SK-N-SH treated with all-trans-retinoic acid at 6 μM for 48 hours (cell line): ENCODE measurements around the gene MINAR2.

Experiments
- ATAC-seq: fragments of 200-7000 bp; cut with Tn5 transposase; 3 replicates; pipeline ENCODE4 v1.9.1; 2020; ENCODE audit warnings: mild to moderate bottlenecking, moderate library complexity
- BACH2 ChIP-seq: fragments of 250-450 bp; sonication (Bioruptor Pico); IDR thresholded peaks from 2 replicates; pipeline ENCODE4 v1.9.0; 2021; ENCODE audit warnings: mild to moderate bottlenecking, borderline replicate concordance
- CSDC2 ChIP-seq: fragments of 250-450 bp; sonication (Bioruptor Pico); IDR thresholded peaks from 2 replicates; pipeline ENCODE4 v1.5.0; 2020; ENCODE audit warnings: mild to moderate bottlenecking, moderate library complexity
- ESRRG ChIP-seq: fragments of 250-450 bp; sonication (Bioruptor Pico); IDR thresholded peaks from 2 replicates; pipeline ENCODE4 v1.6.1; 2021; ENCODE audit warnings: mild to moderate bottlenecking
- GLIS3 ChIP-seq: fragments of 250-450 bp; sonication (Bioruptor Pico); IDR thresholded peaks from 2 replicates; pipeline ENCODE4 v1.5.0; 2020; ENCODE audit warnings: mild to moderate bottlenecking, moderate library complexity
- OSR1 ChIP-seq: fragments of 250-450 bp; sonication (Bioruptor Pico); IDR thresholded peaks from 2 replicates; pipeline ENCODE4 v1.8.0; 2022; ENCODE audit warnings: moderate library complexity, mild to moderate bottlenecking, inconsistent platforms
- PPARA ChIP-seq: fragments of 250-450 bp; sonication (Bioruptor Pico); IDR thresholded peaks from 2 replicates; pipeline ENCODE4 v1.5.0; 2020; ENCODE audit warnings: mild to moderate bottlenecking, borderline replicate concordance
- RARB ChIP-seq: fragments of 250-450 bp; sonication (Bioruptor Pico); IDR thresholded peaks from 2 replicates; pipeline ENCODE4 v1.8.0; 2021; ENCODE audit warnings: mild to moderate bottlenecking, moderate library complexity
- SNAI2 ChIP-seq: fragments of 250-450 bp; sonication (Bioruptor Pico); IDR thresholded peaks from 2 replicates; pipeline ENCODE4 v1.5.0; 2020; ENCODE audit warnings: mild to moderate bottlenecking, moderate library complexity
- TCF4 ChIP-seq: fragments of 250-450 bp; sonication (Bioruptor Pico); IDR thresholded peaks from 2 replicates; pipeline ENCODE4 v1.8.0; 2021; ENCODE audit warnings: mild to moderate bottlenecking, moderate library complexity, borderline replicate concordance
- TOX ChIP-seq: fragments of 250-450 bp; sonication (Bioruptor Pico); IDR thresholded peaks from 2 replicates; pipeline ENCODE4 v1.8.0; 2021; ENCODE audit warnings: mild to moderate bottlenecking, moderate library complexity, borderline replicate concordance
- ZFP3 ChIP-seq: fragments of 250-450 bp; sonication (Bioruptor Pico); IDR thresholded peaks from 2 replicates; pipeline ENCODE4 v1.5.0; 2020; ENCODE audit warnings: mild to moderate bottlenecking, moderate library complexity
- ZFP30 ChIP-seq: fragments of 450-650 bp; formaldehyde crosslinking; IDR thresholded peaks from 2 replicates; pipeline ENCODE4 v1.5.0; 2022; ENCODE audit warnings: mild to moderate bottlenecking, moderate library complexity
- ZNF70 ChIP-seq: fragments of 450-650 bp; formaldehyde crosslinking; IDR thresholded peaks from 2 replicates; pipeline ENCODE4 v1.5.0; 2020; ENCODE audit warnings: mild to moderate bottlenecking, moderate library complexity
- ZNF8 ChIP-seq: fragments of 450-650 bp; formaldehyde crosslinking; IDR thresholded peaks from 2 replicates; pipeline ENCODE4 v1.5.0; 2020; ENCODE audit warnings: mild to moderate bottlenecking, moderate library complexity
- TF ChIP-seq, protein P1 (sequence below): fragments of 250-450 bp; sonication (Bioruptor Pico); IDR thresholded peaks from 2 replicates; pipeline ENCODE4 v1.8.0; 2020; ENCODE audit warnings: mild to moderate bottlenecking, moderate library complexity, borderline replicate concordance
- TF ChIP-seq, protein P2 (sequence below): fragments of 250-450 bp; sonication (Bioruptor Pico); IDR thresholded peaks from 2 replicates; pipeline ENCODE4 v1.5.0; 2020; ENCODE audit warnings: mild to moderate bottlenecking, moderate library complexity
- TF ChIP-seq, protein P3 (sequence below): fragments of 250-450 bp; sonication (Bioruptor Pico); IDR thresholded peaks from 2 replicates; pipeline ENCODE4 v1.8.0; 2021; ENCODE audit warnings: low read depth, mild to moderate bottlenecking, moderate library complexity, borderline replicate concordance
- TF ChIP-seq, protein P4 (sequence below): fragments of 250-450 bp; sonication (Bioruptor Pico); IDR thresholded peaks from 2 replicates; pipeline ENCODE4 v1.5.1; 2021; ENCODE audit warnings: mild to moderate bottlenecking, moderate library complexity
- TF ChIP-seq, protein P5 (sequence below): fragments of 250-450 bp; sonication (Bioruptor Pico); IDR thresholded peaks from 2 replicates; pipeline ENCODE4 v1.5.1; 2020; ENCODE audit warnings: low read depth, mild to moderate bottlenecking, moderate library complexity

Gene MINAR2

DNA sequence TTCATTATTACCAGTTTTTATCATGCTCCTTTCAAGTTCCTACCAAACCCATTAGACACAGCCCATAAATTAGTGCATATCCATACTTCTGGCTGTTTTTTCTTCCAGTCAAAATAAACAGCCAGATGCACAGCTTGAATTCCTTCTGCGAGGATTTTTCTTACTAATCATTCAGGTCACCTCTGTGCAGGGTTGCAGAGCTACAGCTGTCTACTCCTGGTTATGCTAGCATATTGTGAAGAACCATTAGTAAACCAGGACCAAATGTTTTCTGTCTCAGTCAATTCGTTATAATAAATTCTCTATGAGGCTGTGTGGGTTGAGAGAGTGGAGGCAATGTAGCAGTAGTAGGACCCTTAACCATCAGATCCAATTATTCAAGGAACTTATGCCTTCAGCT is 8.1 kb upstream of the MINAR2 start:
- TF ChIP-seq TOX (CRISPR knock-in tag), result no peak
- TF ChIP-seq TCF4 (CRISPR knock-in tag), result no peak
- TF ChIP-seq ZNF8 (CRISPR knock-in tag), result no peak
- no peak for TF ChIP-seq RARB
- TF ChIP-seq, protein P1, sequence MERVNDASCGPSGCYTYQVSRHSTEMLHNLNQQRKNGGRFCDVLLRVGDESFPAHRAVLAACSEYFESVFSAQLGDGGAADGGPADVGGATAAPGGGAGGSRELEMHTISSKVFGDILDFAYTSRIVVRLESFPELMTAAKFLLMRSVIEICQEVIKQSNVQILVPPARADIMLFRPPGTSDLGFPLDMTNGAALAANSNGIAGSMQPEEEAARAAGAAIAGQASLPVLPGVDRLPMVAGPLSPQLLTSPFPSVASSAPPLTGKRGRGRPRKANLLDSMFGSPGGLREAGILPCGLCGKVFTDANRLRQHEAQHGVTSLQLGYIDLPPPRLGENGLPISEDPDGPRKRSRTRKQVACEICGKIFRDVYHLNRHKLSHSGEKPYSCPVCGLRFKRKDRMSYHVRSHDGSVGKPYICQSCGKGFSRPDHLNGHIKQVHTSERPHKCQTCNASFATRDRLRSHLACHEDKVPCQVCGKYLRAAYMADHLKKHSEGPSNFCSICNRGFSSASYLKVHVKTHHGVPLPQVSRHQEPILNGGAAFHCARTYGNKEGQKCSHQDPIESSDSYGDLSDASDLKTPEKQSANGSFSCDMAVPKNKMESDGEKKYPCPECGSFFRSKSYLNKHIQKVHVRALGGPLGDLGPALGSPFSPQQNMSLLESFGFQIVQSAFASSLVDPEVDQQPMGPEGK (CRISPR knock-in tag), result no peak
- TF ChIP-seq CSDC2 (CRISPR knock-in tag), result no peak
- TF ChIP-seq OSR1 (CRISPR knock-in tag), result no peak
- TF ChIP-seq ZFP3 (CRISPR knock-in tag), result no peak
- no peak for TF ChIP-seq GLIS3 (CRISPR knock-in tag)
- TF ChIP-seq ZNF70 (CRISPR knock-in tag), result no peak
- TF ChIP-seq, protein P2, sequence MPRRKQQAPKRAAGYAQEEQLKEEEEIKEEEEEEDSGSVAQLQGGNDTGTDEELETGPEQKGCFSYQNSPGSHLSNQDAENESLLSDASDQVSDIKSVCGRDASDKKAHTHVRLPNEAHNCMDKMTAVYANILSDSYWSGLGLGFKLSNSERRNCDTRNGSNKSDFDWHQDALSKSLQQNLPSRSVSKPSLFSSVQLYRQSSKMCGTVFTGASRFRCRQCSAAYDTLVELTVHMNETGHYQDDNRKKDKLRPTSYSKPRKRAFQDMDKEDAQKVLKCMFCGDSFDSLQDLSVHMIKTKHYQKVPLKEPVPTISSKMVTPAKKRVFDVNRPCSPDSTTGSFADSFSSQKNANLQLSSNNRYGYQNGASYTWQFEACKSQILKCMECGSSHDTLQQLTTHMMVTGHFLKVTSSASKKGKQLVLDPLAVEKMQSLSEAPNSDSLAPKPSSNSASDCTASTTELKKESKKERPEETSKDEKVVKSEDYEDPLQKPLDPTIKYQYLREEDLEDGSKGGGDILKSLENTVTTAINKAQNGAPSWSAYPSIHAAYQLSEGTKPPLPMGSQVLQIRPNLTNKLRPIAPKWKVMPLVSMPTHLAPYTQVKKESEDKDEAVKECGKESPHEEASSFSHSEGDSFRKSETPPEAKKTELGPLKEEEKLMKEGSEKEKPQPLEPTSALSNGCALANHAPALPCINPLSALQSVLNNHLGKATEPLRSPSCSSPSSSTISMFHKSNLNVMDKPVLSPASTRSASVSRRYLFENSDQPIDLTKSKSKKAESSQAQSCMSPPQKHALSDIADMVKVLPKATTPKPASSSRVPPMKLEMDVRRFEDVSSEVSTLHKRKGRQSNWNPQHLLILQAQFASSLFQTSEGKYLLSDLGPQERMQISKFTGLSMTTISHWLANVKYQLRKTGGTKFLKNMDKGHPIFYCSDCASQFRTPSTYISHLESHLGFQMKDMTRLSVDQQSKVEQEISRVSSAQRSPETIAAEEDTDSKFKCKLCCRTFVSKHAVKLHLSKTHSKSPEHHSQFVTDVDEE (CRISPR knock-in tag), result no peak
- TF ChIP-seq, protein P3, sequence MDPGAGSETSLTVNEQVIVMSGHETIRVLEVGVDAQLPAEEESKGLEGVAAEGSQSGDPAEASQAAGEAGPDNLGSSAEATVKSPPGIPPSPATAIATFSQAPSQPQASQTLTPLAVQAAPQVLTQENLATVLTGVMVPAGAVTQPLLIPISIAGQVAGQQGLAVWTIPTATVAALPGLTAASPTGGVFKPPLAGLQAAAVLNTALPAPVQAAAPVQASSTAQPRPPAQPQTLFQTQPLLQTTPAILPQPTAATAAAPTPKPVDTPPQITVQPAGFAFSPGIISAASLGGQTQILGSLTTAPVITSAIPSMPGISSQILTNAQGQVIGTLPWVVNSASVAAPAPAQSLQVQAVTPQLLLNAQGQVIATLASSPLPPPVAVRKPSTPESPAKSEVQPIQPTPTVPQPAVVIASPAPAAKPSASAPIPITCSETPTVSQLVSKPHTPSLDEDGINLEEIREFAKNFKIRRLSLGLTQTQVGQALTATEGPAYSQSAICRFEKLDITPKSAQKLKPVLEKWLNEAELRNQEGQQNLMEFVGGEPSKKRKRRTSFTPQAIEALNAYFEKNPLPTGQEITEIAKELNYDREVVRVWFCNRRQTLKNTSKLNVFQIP (CRISPR knock-in tag), result no peak
- TF ChIP-seq, protein P4, sequence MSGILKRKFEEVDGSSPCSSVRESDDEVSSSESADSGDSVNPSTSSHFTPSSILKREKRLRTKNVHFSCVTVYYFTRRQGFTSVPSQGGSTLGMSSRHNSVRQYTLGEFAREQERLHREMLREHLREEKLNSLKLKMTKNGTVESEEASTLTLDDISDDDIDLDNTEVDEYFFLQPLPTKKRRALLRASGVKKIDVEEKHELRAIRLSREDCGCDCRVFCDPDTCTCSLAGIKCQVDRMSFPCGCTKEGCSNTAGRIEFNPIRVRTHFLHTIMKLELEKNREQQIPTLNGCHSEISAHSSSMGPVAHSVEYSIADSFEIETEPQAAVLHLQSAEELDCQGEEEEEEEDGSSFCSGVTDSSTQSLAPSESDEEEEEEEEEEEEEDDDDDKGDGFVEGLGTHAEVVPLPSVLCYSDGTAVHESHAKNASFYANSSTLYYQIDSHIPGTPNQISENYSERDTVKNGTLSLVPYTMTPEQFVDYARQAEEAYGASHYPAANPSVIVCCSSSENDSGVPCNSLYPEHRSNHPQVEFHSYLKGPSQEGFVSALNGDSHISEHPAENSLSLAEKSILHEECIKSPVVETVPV (CRISPR knock-in tag), result no peak
- TF ChIP-seq ESRRG (CRISPR knock-in tag), result no peak
- ATAC-seq, result no peak

DNA sequence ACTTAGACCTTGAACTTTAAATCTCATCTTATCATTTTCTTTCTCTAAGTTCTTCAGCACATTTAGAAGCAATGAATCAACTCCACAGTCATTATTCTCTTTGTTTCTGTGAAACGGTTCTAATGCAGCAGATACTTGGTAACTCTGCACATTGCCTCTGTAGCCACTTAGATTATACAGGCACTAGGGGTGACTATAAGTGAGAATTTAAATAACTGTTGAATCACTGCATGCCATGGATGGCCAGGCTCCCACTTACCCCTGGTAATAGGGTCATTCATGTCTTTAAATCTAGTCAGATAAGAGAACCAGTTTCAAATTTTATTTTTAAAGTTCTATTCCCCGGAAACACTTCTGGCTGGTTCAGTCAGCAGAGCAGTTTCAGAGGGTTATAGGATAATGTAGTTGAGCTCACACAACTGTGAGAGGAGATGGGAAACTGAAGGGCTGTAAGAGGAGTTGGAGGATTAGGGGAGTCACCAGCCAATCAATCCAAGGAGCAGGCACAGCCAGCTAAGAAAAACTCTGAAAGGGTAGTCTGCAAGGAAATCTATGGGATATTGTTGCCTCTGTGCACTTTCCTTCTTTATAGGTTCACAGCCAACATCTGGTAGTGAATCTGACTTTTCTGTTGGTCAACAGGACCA is 4.2 kb upstream of the MINAR2 start:
- TF ChIP-seq, protein P2 (CRISPR knock-in tag), result no peak
- TF ChIP-seq, protein P4 (CRISPR knock-in tag), result no peak

DNA sequence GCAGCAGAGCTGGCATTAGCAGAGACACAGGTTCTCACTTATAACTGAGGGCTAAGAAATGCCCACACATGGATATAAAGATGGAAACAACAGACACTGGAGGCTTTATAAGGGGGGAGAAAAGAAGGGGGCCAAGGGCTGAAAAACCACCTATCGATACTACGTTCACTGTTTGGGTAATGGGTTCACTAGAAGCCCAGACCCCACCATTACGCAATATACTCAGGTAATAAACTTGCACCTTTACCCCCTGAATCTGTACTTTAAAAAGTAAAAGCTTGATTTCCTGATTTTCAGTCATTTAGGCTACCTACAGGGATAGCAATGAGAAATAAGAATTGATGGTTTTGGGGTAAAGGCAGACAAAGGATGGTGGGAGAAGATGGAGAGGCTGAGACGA is 1.9 kb upstream of the MINAR2 start:
- no peak for ATAC-seq
- TF ChIP-seq, protein P1 (CRISPR knock-in tag), result no peak
- TF ChIP-seq TCF4 (CRISPR knock-in tag) (no peak), ZFP30 (CRISPR knock-in tag) (no peak), OSR1 (CRISPR knock-in tag) (no peak), CSDC2 (CRISPR knock-in tag) (no peak), PPARA (no peak), BACH2 (CRISPR knock-in tag) (no peak), SNAI2 (CRISPR knock-in tag) (no peak), ZNF8 (CRISPR knock-in tag) (no peak), ZFP3 (CRISPR knock-in tag) (no peak)
- TF ChIP-seq, protein P5, sequence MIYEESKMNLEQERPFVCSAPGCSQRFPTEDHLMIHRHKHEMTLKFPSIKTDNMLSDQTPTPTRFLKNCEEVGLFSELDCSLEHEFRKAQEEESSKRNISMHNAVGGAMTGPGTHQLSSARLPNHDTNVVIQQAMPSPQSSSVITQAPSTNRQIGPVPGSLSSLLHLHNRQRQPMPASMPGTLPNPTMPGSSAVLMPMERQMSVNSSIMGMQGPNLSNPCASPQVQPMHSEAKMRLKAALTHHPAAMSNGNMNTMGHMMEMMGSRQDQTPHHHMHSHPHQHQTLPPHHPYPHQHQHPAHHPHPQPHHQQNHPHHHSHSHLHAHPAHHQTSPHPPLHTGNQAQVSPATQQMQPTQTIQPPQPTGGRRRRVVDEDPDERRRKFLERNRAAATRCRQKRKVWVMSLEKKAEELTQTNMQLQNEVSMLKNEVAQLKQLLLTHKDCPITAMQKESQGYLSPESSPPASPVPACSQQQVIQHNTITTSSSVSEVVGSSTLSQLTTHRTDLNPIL (CRISPR knock-in tag), result no peak
- TF ChIP-seq, protein P4 (CRISPR knock-in tag), result no peak

More for the DNA sequence above, 4.2 kb upstream of the MINAR2 start:
- no peak for ATAC-seq
